Cardiac fibroblast (primary cell): ENCODE results near the gene CHMP5.
"Not testable (repeated sequence)": the region's sequence is repeated elsewhere in the genome, so short reads cannot be mapped to it uniquely, and the experiment has no call there.

ENCODE experiments used
- DNase-seq, 2 donors: peaks; one replicate each; pipeline versions ENCODE4 v3.0.0 to v3.0.0-alpha.2; 2010; ENCODE audit warnings: low read depth in 2 of 2
- H3K4me3 ChIP-seq, 2 donors: replicated peaks in 1 of 2; 1 replicate in 1 of 2; 2 replicates in 1 of 2; pipeline ENCODE4 v1.5.1; 2011; ENCODE audit warnings: low read depth in 2 of 2, low read length in 2 of 2, mild to moderate bottlenecking in 2 of 2, moderate library complexity in 1 of 2
- CTCF ChIP-seq: IDR thresholded peaks from one replicate; pipeline ENCODE4 v1.5.1; 2011; ENCODE audit warnings: low read depth, mild to moderate bottlenecking, low read length, inconsistent platforms

The CHMP5 gene

DNA sequence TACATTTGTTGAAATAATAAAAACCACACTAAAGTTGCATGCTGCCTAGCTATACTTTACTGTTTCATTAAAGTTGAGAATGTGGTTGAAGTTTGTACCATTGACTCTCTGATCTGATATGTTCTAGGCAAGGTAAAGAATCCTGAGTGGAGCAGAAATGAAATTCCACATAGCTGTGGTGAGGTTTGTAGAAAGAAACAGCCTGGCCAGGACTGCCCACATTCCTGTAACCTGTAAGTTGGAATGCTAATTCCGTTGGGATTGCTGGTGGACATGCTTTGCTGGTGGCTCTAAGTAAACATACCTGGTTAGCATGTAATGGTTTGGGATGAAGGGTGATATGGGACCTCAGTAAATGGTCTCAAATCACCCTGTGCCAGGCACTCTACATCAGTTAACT, 42.2 kb downstream of the CHMP5 start:
- no peak overlapping the region for H3K4me3 ChIP-seq
- no peak for DNase-seq

DNA sequence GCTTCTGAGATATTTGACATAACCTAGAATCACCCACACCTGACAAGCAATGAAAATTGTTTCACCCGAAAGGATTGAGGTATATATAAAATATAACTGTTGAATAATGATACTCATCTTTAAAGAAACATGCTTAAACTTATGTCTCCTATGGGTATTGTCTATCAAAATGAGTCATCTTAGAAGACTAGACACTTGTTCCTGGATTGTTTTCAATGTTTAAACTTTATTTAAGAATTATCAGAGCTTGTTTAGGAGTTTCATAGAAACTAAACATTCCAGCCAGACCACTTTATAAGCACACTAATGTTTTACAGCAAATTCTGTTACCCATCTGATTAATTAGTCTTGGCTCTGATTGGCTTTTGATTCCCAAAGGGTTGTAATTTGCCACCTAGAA, 45.1 kb downstream of the CHMP5 start:
- no peak for DNase-seq
- no peak for TF ChIP-seq CTCF
- no peak overlapping the region for H3K4me3 ChIP-seq

More for the DNA sequence above, 42.2 kb downstream of the CHMP5 start:
- TF ChIP-seq CTCF, result no peak

GRCh38 chr9:33310748-33311147, 45.9 kb downstream of the CHMP5 start:
- no peak overlapping the region for H3K4me3 ChIP-seq
- TF ChIP-seq CTCF, result no peak
- no peak for DNase-seq

- no peak for DNase-seq
- no peak for TF ChIP-seq CTCF
- no peak overlapping the region for H3K4me3 ChIP-seq
These were observed 47.1 kb downstream of the CHMP5 start for GRCh38 chr9:33311953-33312352.

DNA sequence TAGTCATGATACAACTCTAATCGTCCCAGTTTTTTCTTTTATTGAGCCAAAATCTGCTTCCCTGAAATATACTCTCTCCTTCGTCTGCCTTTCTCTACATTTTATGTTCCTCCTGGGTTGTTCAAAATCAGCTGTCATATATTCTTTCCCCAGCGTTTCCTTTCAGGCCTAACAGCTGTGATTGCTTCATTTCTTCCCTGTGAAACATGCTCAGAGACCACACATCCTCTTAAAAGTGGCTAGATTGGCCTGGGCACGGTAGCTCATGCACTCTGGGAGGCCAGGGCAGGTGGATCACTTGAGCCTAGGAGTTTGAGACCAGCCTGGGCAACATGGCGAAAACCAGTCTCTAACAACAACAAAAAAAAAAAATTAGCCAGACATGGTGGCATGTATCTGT, 50.5 kb downstream of the CHMP5 start:
- no peak overlapping the region for H3K4me3 ChIP-seq
- no peak for DNase-seq
- TF ChIP-seq CTCF, result no peak

- not testable (repeated sequence) for H3K4me3 ChIP-seq, DNase-seq
These were observed 52.3 kb downstream of the CHMP5 start for GRCh38 chr9:33317136-33317535.

DNA sequence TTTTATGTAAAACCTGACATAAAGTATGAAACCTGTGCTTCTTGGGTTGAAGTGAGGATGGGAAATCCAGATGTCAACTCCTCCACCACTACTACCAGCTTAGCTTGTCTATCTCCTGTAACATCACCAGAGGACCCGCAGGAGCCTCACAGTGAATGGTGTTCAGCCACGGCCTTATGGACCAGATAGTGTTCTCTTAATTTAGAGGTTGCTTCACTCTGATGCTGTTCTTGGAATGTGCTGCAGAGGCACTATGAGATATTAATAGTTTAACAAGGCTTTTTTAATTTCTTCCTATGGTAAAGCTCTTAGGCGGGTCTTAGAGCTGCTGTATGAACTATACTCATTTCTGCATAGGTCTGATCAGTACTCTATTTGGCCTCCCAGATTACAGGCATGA, 53.4 kb downstream of the CHMP5 start:
- DNase-seq, result no peak
- TF ChIP-seq CTCF, result no peak

More for the DNA sequence above, 53.4 kb downstream of the CHMP5 start:
- H3K4me3 ChIP-seq, result no peak overlapping the region
